HepG2 (cell line): Measurements from ENCODE around the gene MMP23B. TPM values are rescaled to one million over a fixed set of nuclear protein-coding genes. Genes with fewer than 3 reads are reported as not detected.

Experiments
- AHDC1 ChIP-seq: sonication (generic); formaldehyde crosslinking; IDR thresholded peaks from 2 replicates; pipeline ENCODE4 v1.5.1; 2020; ENCODE audit warnings: mild to moderate bottlenecking, missing genetic modification reagents, borderline replicate concordance
- ELK4 ChIP-seq: sonication (generic); formaldehyde crosslinking; IDR thresholded peaks from 2 replicates; pipeline ENCODE4 v1.9.0; 2021; ENCODE audit warnings: missing genetic modification reagents, borderline replicate concordance
- GABPA ChIP-seq, 2 experiments: IDR thresholded peaks; 2 replicates each; pipeline ENCODE4 v1.6.1; 2011 to 2016; ENCODE audit warnings: low read depth in 2 of 2, low read length in 1 of 2, missing biosample characterization in 1 of 2, missing genetic modification characterization in 1 of 2
- GMEB1 ChIP-seq: sonication (generic); formaldehyde crosslinking; IDR thresholded peaks from 2 replicates; pipeline ENCODE4 v1.5.1; 2020; ENCODE audit warnings: missing genetic modification reagents, mild to moderate bottlenecking, borderline replicate concordance
- HMG20B ChIP-seq: conservative IDR thresholded peaks from 2 replicates; pipeline ENCODE4 v1.6.1; 2016; ENCODE audit warnings: missing genetic modification reagents, missing compliant biosample characterization
- RAD21 ChIP-seq: fragments of 450-650 bp; formaldehyde crosslinking; IDR thresholded peaks from 2 replicates; pipeline ENCODE4 v1.5.0; 2020; ENCODE audit warnings: mild to moderate bottlenecking
- SIN3B ChIP-seq: fragments of 150-350 bp; IDR thresholded peaks from 2 replicates; pipeline ENCODE4 v1.6.1; 2014; ENCODE audit warnings: low read length
- SOX6 ChIP-seq, 2 experiments: fragments of 450-650 bp in 1 of 2; sonication (generic) in 1 of 2; formaldehyde crosslinking in 1 of 2; IDR thresholded peaks; 2 replicates each; pipeline versions ENCODE4 v1.4.0 to v1.6.1; 2017 to 2020; ENCODE audit warnings: antibody characterized with exemption in 1 of 2, mild to moderate bottlenecking in 1 of 2, missing genetic modification reagents in 1 of 2
- THAP8 ChIP-seq: sonication (generic); formaldehyde crosslinking; IDR thresholded peaks from 2 replicates; pipeline ENCODE4 v1.5.1; 2020; ENCODE audit warnings: missing genetic modification reagents, mild to moderate bottlenecking, borderline replicate concordance
- ZBTB39 ChIP-seq: sonication (generic); formaldehyde crosslinking; IDR thresholded peaks from 2 replicates; pipeline ENCODE4 v1.5.0; 2020; ENCODE audit warnings: missing genetic modification reagents
- ZFP37 ChIP-seq: sonication (generic); formaldehyde crosslinking; IDR thresholded peaks from 2 replicates; pipeline ENCODE4 v1.4.0; 2020; ENCODE audit warnings: missing genetic modification reagents, borderline replicate concordance
- ZNF296 ChIP-seq: sonication (generic); formaldehyde crosslinking; conservative IDR thresholded peaks from 2 replicates; pipeline ENCODE4 v1.5.0; 2020; ENCODE audit warnings: mild to moderate bottlenecking, missing genetic modification reagents
- ZNF337 ChIP-seq: sonication (generic); formaldehyde crosslinking; IDR thresholded peaks from 2 replicates; pipeline ENCODE4 v1.5.1; 2020; ENCODE audit warnings: missing genetic modification reagents, low read depth, mild to moderate bottlenecking, borderline replicate concordance
- ZNF367 ChIP-seq: sonication (generic); formaldehyde crosslinking; IDR thresholded peaks from 2 replicates; pipeline ENCODE4 v1.4.0; 2020; ENCODE audit warnings: missing genetic modification reagents, borderline replicate concordance
- ZNF510 ChIP-seq: sonication (generic); formaldehyde crosslinking; IDR thresholded peaks from 2 replicates; pipeline ENCODE4 v1.4.0; 2020; ENCODE audit warnings: low read depth, mild to moderate bottlenecking, missing genetic modification reagents
- polyA plus RNA-seq, 8 experiments: library from polyadenylated mRNA; depleted of rRNA in 3 of 8; stranded (reverse) in 7 of 8; unstranded in 1 of 8; fragments of >200 nt; fragmentation: Illumina TruSeq in 4 of 8; extraction: Trizol in 4 of 8; gene quantifications; 2 replicates each; pipeline versions ENCODE4 v1.2.1 to v1.2.3, GENCODE V29; 2011 to 2016; ENCODE audit warnings: low read depth in 4 of 8, missing spikeins in 1 of 8, mixed read lengths in 1 of 8; ENCODE audit not compliant: insufficient read depth in 1 of 8
- total RNA-seq, 5 experiments: library from RNA; depleted of rRNA; stranded (reverse); fragments of >200 nt; fragmentation: Illumina TruSeq; extraction: Trizol; gene quantifications; 2 replicates each; pipeline ENCODE4 v1.2.3, GENCODE V29; 2016; ENCODE audit warnings: low read depth in 1 of 5

The MMP23B gene
- total and polyA plus RNA-seq, 2 of the 13 experiments (the other 11 are each of a cell fraction or from before 2014, with no cell fraction given) = 0.61 to 0.75 TPM

GRCh38 chr1:1678581-1679380, 46.8 kb downstream of the MMP23B start (continued):
- TF ChIP-seq AHDC1 (CRISPR knock-in tag) = 0 out of 2 replicates have a peak, but pooled peaks have one; percentile 27
- TF ChIP-seq HMG20B (CRISPR knock-in tag) = 0 out of 2 replicates have a peak, but pooled peaks have one; percentile 26
- peak; percentile 56 for TF ChIP-seq RAD21 (CRISPR knock-in tag)
- TF ChIP-seq ZFP37 = no peak
- TF ChIP-seq GMEB1 (CRISPR knock-in tag) = peak; percentile 63; the same call in 1 of the 2 replicates
- TF ChIP-seq SIN3B = no peak
- peak; percentile 66; the same call in 1 of the 2 replicates for TF ChIP-seq THAP8
- no peak for TF ChIP-seq GABPA (IDR thresholded peaks at IDR 0.05; ENCODE audit: low read depth, low read length)
- TF ChIP-seq GABPA (CRISPR knock-in tag; IDR thresholded peaks at IDR 0.05; ENCODE audit: low read depth) = 0 out of 2 replicates have a peak, but pooled peaks have one; percentile 25
- TF ChIP-seq ZNF510 (CRISPR knock-in tag) = 0 out of 2 replicates have a peak, but pooled peaks have one; percentile 78
- no peak for TF ChIP-seq ZBTB39
- TF ChIP-seq ZNF296 = 0 out of 2 replicates have a peak, but pooled peaks have one; percentile 2
- TF ChIP-seq ZNF337 (CRISPR knock-in tag) = 0 out of 2 replicates have a peak, but pooled peaks have one; percentile 77
- no peak for TF ChIP-seq ZNF367 (CRISPR knock-in tag)
- no peak for TF ChIP-seq ELK4 (CRISPR knock-in tag)
- TF ChIP-seq SOX6 (IDR thresholded peaks at IDR 0.05) = no peak
- TF ChIP-seq SOX6 (CRISPR knock-in tag; IDR thresholded peaks at IDR 0.05) = peak; percentile 86
